Dendritic cell treated with granulocyte-macrophage colony-stimulating factor and Interleukin-4, amounts not matched to agents 40 ng/mL and 50 ng/mL, for 4 days (primary cell): ENCODE results near the gene WBP1L.
A peak's percentile ranks its signal among the peaks of the same experiment; 100 is the strongest.

Experiments
- H3K27ac Mint-ChIP-seq: one replicate; pipeline ENCODE4 v1.8.0; 2022; ENCODE audit warnings: mild to moderate bottlenecking, mixed read lengths
- H3K27me3 Mint-ChIP-seq: one replicate; pipeline ENCODE4 v1.8.0; 2022; ENCODE audit warnings: mild to moderate bottlenecking, mixed read lengths
- H3K36me3 Mint-ChIP-seq: one replicate; pipeline ENCODE4 v1.8.0; 2022; ENCODE audit warnings: low read depth, mixed read lengths
- H3K4me1 Mint-ChIP-seq: one replicate; pipeline ENCODE4 v1.8.0; 2022; ENCODE audit warnings: low read depth, mixed read lengths
- H3K4me3 Mint-ChIP-seq: one replicate; pipeline ENCODE4 v1.8.0; 2022; ENCODE audit warnings: mild to moderate bottlenecking, moderate library complexity, mixed read lengths
- H3K9me3 Mint-ChIP-seq: one replicate; pipeline ENCODE4 v1.8.0; 2022; ENCODE audit warnings: mixed read lengths
- intact Hi-C: fragments of 100-400 bp; cut with micrococcal nuclease; formaldehyde crosslinking; loops from one replicate; pipeline ENCODE4 v1.15.0; 2022

The WBP1L gene

DNA sequence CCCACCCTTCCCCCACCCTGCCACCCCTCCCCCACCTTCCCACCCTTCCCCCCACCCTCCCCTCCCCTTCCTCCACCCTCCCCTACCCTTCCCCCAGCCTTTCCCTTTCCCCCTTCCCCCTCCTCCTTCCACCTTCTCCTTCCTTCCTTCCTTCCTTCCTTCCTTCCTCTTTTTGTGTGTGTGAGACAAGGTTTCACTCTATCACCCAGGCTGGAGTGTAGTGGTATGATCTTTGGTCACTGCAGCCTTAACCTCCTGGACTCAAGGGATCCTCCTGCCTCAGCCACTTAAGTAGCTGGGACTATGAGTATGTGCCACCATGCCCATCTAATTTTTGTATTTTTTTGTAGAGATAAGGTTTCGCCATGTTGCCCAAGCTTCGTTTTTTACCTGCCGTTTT, 58.2 kb downstream of the WBP1L start:
- Mint-ChIP-seq H3K9me3 (no peaks in the 10 kb centered on the region), H3K27ac (peak overlapping the region; percentile 96), H3K27me3 (no peaks in the 10 kb centered on the region), H3K36me3 (peaks cover 79% of the 10 kb centered on the region), H3K4me3 (no peak overlapping the region), H3K4me1 (peaks cover 56% of the 10 kb centered on the region)
- intact Hi-C loops: no loop called here

DNA sequence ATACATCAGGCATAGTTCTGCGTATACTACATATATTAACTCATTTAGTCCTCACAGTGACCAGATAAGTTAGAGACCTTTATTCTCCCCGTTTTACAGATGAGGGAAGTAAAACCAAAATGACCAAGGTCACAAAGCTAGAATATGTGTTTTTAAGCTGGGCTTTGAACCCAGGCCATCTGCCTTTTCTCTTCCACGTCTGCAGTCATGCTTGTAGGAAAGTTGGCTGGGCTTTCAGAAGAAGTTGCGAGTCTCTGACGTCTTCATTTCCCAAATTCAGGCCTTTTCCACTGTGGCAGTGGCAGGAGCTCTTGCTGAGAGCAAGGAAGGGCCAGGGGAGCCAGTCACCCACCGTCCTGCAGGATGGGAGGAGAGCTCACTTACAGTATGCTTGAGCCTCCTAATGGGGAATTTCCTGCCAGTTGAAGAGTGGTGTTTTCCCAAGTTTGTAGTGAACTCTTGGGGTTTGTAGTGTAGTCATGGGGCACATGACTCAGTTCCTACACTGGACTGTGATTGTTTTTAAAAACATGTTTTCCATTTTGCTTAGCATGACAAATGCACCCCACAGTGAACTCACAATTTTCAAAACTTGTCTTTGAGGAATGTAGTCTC, 59.3 kb downstream of the WBP1L start:
- Mint-ChIP-seq H3K4me3 (no peak overlapping the region), H3K27me3 (no peaks in the 10 kb centered on the region), H3K4me1 (peaks cover 46% of the 10 kb centered on the region), H3K27ac (peak overlapping the region; percentile 96), H3K9me3 (no peaks in the 10 kb centered on the region), H3K36me3 (peaks cover 72% of the 10 kb centered on the region)
- intact Hi-C loops: no loop called here

DNA sequence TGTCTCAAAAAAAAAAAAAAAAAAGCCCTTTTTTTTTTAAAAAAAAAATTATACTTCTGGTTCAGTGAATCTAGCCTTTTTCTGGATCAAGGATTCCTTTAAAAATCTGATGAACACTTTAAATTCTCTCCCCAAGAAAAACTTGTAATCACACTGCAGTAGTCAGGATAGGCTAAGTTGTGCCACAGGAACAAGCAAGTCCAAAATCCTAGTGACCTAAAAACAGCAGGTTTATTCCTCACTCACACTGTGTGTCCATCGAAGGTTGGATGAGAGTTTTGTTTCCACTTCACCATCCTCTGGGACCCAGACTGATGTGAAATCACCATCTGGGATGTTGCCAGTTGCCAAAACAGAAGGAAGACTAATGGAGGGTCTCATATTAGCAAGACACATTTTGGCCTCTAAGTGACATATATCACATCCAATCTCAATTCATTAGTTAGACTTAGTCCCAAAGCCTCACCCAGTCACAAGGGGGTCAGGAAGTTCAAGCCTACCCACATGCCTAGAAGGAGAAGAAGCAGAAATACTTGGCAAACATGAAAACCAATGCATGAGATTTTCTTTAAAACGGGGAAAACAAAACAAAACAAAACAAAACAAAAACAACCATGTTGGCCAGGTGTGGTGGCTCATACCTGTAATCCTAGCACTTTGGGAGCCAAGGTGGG, 60.8 kb downstream of the WBP1L start:
- Mint-ChIP-seq H3K9me3 (no peaks in the 10 kb centered on the region), H3K4me1 (peaks cover 57% of the 10 kb centered on the region), H3K27me3 (no peaks in the 10 kb centered on the region), H3K36me3 (peaks cover 67% of the 10 kb centered on the region), H3K4me3 (no peak overlapping the region), H3K27ac (peak overlapping the region; percentile 96)
- intact Hi-C loops: no loop called here

DNA sequence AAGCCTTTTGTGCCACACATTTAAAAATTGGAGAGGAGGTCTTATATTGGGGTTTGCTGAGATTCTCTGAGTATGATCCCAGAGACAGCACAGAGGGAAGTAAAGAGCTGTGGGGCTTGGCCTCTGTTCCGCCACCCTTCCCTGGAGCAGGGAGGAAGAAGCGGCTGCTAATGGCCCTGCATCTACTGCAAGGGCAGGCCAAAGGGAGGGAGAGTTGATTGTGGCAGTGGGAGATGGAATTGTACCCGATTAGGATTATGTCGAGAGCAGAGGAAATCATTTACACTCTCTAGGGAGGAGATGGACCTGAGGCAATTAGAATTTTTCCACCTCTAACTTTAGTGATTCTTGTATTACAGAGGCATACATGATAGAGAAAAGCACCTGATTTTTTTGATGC, 64.6 kb downstream of the WBP1L start:
- no peak overlapping the region for H3K4me3 Mint-ChIP-seq
- no peaks in the 10 kb centered on the region for H3K9me3 Mint-ChIP-seq
- H3K36me3 Mint-ChIP-seq: peaks cover 69% of the 10 kb centered on the region
- H3K27me3 Mint-ChIP-seq: no peaks in the 10 kb centered on the region
- peak overlapping the region; percentile 7 for H3K27ac Mint-ChIP-seq
- intact Hi-C loops: no loop called here
- H3K4me1 Mint-ChIP-seq: peaks cover 57% of the 10 kb centered on the region

DNA sequence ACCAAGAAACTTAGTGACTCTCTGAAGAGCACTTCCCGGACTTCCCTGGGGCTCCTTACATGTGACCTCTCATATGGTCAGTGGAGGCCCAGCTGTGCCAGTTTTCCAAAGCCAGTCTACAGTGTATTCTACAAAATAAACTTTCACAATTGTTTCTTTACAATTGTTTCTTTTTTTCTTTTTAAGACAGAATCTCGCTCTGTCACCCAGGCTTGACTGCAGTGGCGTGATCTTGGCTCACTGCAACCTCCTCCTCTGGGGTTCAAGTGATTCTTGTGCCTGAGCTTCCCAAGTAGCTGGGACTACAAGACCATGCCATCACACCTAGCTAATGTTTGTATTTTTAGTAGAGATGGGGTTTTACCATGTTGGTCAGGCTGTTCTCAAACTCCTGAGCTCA, 67.6 kb downstream of the WBP1L start:
- Mint-ChIP-seq H3K4me1 (peaks cover 76% of the 10 kb centered on the region), H3K27me3 (no peaks in the 10 kb centered on the region), H3K27ac (peak overlapping the region; percentile 83), H3K4me3 (no peak overlapping the region), H3K9me3 (no peaks in the 10 kb centered on the region), H3K36me3 (peaks cover 84% of the 10 kb centered on the region)
- intact Hi-C loops: no loop called here

DNA sequence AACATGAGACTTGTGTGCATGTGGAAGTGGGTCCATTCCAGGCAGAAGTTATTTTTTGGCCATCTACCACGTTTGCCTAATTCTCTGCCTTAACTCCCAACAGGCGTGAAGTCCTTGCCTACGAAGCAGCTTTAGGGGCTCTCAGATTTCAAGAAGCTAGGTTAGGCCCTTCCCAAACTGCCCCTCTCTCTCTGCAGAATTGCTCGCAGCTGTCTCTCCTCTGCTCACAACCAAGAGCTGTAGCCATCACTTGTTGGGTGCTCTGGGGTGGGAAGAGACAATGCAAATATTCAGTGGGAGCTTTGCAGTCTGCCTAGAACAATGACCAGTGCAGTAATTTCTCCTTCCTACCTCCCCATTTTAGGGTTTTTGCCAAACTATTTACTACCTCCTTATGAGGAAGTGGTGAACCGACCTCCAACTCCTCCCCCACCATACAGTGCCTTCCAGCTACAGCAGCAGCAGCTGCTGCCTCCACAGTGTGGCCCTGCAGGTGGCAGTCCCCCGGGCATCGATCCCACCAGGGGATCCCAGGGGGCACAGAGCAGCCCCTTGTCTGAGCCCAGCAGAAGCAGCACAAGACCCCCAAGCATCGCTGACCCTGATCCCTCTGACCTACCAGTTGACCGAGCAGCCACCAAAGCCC, 68.6 kb downstream of the WBP1L start:
- H3K4me1 Mint-ChIP-seq: peaks cover 85% of the 10 kb centered on the region
- no peaks in the 10 kb centered on the region for H3K9me3 Mint-ChIP-seq
- H3K4me3 Mint-ChIP-seq: peak overlapping the region; percentile 6
- intact Hi-C loops: no loop called here
- peak overlapping the region; percentile 83 for H3K27ac Mint-ChIP-seq
- H3K27me3 Mint-ChIP-seq: no peaks in the 10 kb centered on the region
- H3K36me3 Mint-ChIP-seq: peaks cover 77% of the 10 kb centered on the region

DNA sequence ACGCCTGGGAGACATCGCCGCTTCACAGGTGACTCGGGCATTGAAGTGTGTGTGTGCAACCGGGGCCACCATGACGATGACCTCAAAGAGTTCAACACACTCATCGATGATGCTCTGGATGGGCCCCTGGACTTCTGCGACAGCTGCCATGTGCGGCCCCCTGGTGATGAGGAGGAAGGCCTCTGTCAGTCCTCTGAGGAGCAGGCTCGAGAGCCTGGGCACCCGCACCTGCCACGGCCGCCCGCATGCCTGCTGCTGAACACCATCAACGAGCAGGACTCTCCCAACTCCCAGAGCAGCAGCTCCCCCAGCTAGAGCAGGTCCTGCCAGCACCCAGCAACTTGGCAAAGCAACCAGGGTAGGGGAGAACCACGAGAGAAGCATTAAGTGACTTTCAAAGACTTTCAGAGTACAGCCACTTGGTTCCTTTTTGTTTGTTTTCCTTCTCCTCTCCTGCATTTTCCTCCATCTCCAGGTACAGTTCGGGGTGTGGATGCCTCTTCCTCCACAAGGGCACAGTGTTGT, 69.3 kb downstream of the WBP1L start:
- H3K4me3 Mint-ChIP-seq: no peak overlapping the region
- intact Hi-C loops: no loop called here
- no peaks in the 10 kb centered on the region for H3K9me3 Mint-ChIP-seq
- H3K36me3 Mint-ChIP-seq: peaks cover 77% of the 10 kb centered on the region
- peak overlapping the region; percentile 83 for H3K27ac Mint-ChIP-seq
- H3K4me1 Mint-ChIP-seq: peaks cover 89% of the 10 kb centered on the region
- H3K27me3 Mint-ChIP-seq: no peaks in the 10 kb centered on the region

DNA sequence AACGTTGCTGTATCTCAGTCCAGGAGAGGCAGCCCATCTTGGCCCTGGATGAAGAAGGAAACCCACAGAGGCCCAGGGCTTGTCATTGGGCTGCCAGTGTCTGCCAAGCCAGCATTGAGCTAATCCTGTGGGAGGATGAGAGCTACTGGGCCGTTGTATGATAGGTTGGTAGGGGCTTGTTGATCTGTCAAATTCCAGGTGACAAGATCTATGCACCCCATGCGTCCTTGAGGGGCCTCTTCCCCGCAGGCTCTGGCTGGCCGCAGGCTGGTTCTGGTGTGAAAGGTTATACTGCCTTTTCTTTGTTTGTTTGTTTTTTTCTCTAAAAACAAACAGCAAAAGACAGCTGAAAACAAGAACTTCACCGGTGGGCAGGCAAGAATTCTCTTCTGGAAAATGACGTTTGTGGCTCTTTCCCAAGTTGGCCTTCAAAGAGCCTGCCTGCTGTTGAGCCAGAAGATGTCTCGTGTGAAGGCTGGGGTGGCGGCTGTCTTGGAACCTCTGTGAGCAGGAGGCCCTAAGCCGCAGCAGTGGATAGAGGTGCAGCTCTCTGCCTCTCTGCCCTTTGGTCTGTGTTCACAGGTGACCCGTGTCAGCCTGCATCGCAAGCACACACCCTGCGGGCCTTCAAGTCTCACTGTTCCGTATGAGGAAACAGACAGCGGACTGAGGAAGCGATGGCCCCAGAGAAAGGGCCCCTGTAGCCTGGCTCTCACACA, 70.1 kb downstream of the WBP1L start:
- no peaks in the 10 kb centered on the region for H3K9me3 Mint-ChIP-seq
- H3K27me3 Mint-ChIP-seq: no peaks in the 10 kb centered on the region
- H3K27ac Mint-ChIP-seq: peak overlapping the region; percentile 83
- intact Hi-C loops: no loop called here
- H3K36me3 Mint-ChIP-seq: peaks cover 73% of the 10 kb centered on the region
- H3K4me1 Mint-ChIP-seq: peaks cover 90% of the 10 kb centered on the region
- no peak overlapping the region for H3K4me3 Mint-ChIP-seq

DNA sequence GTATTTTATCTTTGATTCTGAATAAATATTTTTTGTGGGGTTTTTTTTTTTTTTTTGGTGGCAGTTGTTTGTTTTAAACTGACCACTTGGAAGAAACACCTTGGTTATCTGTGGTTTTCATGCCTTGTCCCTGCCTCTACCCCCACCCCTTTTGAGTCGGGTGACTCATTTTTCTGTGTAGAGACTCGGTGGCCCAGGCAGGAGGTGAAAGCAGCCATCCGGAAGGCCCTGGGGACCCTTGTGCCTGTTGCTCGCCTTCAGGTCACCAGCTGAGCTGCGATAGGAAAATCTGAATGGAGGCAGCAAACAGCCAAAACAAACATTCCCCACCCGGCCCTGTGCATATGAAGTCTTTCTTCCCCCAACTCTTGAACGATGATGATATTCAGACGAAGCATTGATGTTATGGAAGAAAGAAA, 70.7 kb downstream of the WBP1L start:
- H3K27ac Mint-ChIP-seq: peak overlapping the region; percentile 83

DNA sequence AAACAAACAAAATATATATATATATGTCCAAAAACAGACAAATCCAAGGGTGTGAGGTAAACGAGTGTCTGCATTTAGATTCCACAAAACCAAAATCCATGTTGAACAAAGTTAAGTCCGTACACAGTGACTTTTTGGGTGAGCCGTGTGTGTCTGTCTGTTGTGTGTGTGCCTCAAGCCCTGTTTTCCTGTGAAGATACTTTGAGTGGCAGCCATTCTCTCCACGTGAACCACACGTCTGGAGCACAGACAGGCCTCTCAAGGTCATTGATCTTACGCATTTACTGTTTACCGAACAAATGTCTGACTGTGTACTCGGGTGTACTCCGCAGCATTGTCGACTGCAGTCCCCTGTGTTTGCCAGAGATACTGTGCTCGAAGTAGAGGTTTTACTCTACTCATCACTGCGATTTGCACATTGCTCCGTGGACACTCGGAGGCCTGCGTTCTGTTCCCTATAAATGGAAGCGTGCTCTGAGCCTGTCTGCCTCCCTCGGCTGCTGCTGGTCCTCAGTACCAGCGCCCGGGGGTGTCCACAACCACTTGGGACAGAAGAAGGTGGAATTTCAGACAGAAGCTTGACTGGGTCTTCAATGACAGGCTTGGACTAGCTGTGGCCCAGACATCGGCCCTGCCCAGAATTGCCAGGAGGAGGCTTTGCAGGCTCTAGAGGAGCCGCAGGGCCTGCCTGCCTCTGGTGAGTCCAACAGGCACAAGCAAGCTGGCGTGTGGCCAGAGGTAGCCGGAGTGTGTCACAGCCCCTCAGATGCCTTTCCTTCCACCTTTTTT, 71.3 kb downstream of the WBP1L start:
- H3K27me3 Mint-ChIP-seq: no peaks in the 10 kb centered on the region
- H3K4me3 Mint-ChIP-seq: no peak overlapping the region
- peak overlapping the region; percentile 95 for H3K27ac Mint-ChIP-seq
- H3K36me3 Mint-ChIP-seq: peaks cover 61% of the 10 kb centered on the region
- peaks cover 92% of the 10 kb centered on the region for H3K4me1 Mint-ChIP-seq
- intact Hi-C loops: loop anchor here (5.0 kb wide), 2 partner anchors 43 to 73 kb away; partner anchors contain the start of gene WBP1L
- no peaks in the 10 kb centered on the region for H3K9me3 Mint-ChIP-seq

More for the DNA sequence above, 70.7 kb downstream of the WBP1L start:
- Mint-ChIP-seq H3K36me3 (peaks cover 67% of the 10 kb centered on the region), H3K4me3 (no peak overlapping the region), H3K4me1 (peaks cover 91% of the 10 kb centered on the region), H3K27me3 (no peaks in the 10 kb centered on the region), H3K9me3 (no peaks in the 10 kb centered on the region)
- intact Hi-C loops: no loop called here

DNA sequence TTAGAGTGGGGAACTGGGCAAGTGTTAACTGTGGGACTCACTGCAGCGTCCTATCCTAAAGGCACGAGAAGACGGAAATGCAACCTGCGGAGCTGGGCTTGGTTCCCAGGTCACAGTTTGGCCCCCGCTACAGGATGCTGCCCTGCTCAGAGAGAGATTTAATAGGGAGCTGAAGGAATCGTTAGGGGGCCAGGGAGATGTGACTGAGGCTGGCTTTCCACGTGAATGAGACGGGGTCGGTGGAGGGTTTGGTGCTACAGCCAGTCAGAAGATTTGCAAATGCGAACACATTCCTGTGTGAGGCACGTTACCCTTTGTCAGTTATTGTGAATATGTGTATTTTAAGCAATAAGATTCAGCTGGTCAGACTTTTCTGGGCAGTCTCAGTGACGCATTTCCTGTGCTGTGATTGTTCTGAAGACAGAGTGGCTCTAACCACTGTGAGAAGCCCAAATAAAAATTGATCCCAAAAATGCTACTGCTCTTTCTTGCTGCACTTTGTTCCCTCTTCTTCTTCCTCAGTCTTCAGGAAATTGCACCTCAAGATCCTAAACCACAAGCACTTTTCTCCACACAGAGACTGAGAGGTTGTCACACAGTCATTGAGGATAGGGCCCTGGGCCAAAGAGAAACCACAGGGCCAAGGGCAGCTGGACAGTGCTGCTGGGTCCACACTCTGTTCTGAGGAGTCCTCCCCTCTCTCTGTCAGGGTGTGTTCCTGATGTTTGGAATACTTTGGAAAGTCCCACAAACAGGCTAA, 72.2 kb downstream of the WBP1L start:
- H3K4me3 Mint-ChIP-seq: peak overlapping the region; percentile 37
- no peaks in the 10 kb centered on the region for H3K9me3 Mint-ChIP-seq
- peaks cover 89% of the 10 kb centered on the region for H3K4me1 Mint-ChIP-seq
- peaks cover 52% of the 10 kb centered on the region for H3K36me3 Mint-ChIP-seq
- peak overlapping the region; percentile 95 for H3K27ac Mint-ChIP-seq
- no peaks in the 10 kb centered on the region for H3K27me3 Mint-ChIP-seq
- intact Hi-C loops: loop anchor here (5.0 kb wide), 2 partner anchors 44 to 74 kb away; partner anchors contain the start of gene WBP1L

DNA sequence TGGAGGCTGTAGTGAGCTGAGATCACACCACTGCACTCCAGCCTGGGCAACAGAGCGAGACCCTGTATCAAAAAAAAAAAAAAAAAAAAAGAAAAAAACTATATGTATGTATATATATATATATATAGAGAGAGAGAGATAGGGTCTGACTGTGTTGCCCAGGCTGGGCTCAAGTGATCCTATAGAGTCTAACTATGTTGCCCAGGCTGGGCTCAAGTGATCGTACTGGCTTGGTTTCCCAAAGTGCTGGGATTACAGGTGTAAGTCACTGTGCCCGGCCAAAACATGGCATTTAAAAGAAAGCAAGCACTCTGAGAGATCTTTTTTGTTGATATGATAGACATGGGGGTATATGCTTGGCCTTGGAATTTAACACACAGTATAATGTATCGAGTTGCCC, 73.4 kb downstream of the WBP1L start:
- Mint-ChIP-seq H3K27ac (peak overlapping the region; percentile 95), H3K9me3 (no peaks in the 10 kb centered on the region), H3K36me3 (peaks cover 40% of the 10 kb centered on the region), H3K4me3 (no peak overlapping the region), H3K4me1 (peaks cover 82% of the 10 kb centered on the region), H3K27me3 (no peaks in the 10 kb centered on the region)
- intact Hi-C loops: loop anchor here (5.0 kb wide), 2 partner anchors 45 to 75 kb away; partner anchors contain the start of gene WBP1L
